WI38 (cell line): ENCODE results near the gene LNX1.
"Not testable (repeated sequence)": the region's sequence is repeated elsewhere in the genome, so short reads cannot be mapped to it uniquely, and the experiment has no call there.

Experiments
- H3K4me3 ChIP-seq: 2 replicates; pipeline ENCODE4 v1.5.1; 2011; ENCODE audit warnings: low read depth, mild to moderate bottlenecking, control low read depth, low read length
- CTCF ChIP-seq: IDR thresholded peaks from 2 replicates; pipeline ENCODE4 v1.5.1; 2012; ENCODE audit warnings: low read depth, mild to moderate bottlenecking, control low read depth, low read length

The LNX1 gene

DNA sequence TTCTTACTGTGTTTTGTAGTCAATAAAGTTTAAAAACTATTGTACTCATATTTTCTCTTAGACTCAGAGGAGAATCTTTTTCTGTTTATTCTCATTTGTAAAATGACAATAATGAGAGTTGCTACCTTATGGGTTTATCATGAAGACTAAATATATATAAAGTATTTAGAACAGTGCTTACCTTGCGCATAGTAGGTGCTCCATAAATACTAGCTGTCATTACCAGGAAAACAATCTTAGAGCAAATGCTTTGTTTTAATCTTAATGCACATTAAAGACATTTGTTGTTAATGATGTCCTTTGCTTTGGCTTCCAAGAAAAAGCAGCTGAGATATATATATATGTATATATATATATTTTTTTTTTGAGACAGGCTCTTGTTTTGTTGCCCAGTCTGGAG is 168.9 kb downstream of the LNX1 start:
- no peak overlapping the region for H3K4me3 ChIP-seq
- TF ChIP-seq CTCF = no peak

DNA sequence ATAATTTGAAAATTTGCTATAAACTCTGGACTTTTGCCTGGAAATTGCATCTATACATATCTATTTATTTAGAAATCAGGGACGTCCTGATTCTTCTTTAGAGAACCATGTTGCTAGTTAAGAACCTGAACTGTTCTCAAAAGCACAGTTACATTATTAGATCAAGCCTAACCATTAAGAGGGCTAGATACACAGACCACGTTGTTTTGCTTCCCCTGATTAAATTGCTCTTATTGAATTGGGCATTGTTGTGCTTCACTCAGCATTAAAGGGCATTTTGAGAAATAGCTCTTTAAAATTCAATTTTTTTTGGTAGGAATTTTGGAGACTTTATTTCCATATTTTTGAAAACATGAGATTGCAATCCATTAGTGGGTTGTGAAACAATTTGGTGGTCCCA is 169.5 kb downstream of the LNX1 start:
- no peak overlapping the region for H3K4me3 ChIP-seq
- TF ChIP-seq CTCF = no peak

GRCh38 chr4:53419208-53419607 is 172.1 kb downstream of the LNX1 start:
- H3K4me3 ChIP-seq = no peak overlapping the region
- no peak for TF ChIP-seq CTCF

GRCh38 chr4:53409479-53409878 is 181.8 kb downstream of the LNX1 start:
- H3K4me3 ChIP-seq = not testable (repeated sequence)
